ENCODE data around the gene PHETA2.

Gene PHETA2

GRCh38 chr22:42061041-42061440, 13.0 kb upstream of the PHETA2 start:
- in situ Hi-C loops (cut with HindIII; ENCODE audit: low pct_ligation_motif_present, low sequenced_read_pairs) = no loop called here
- DNase-seq = no peak
- no peak for TF ChIP-seq CTCF (IDR thresholded peaks at IDR 0.05; ENCODE audit: low read depth, low read length, missing control alignments)
- H3K36me3 ChIP-seq (replicated peaks) = peaks cover 2% of the 10 kb centered on the region
- H3K4me3 ChIP-seq (ENCODE audit: low read depth, low read length) = no peak overlapping the region
- no peak overlapping the region for H3K27ac ChIP-seq
- no peaks in the 10 kb centered on the region for H3K27me3 ChIP-seq (replicated peaks)

GRCh38 chr22:42062506-42063170, 11.4 kb upstream of the PHETA2 start:
- in situ Hi-C loops (cut with HindIII; ENCODE audit: low pct_ligation_motif_present, low sequenced_read_pairs) = no loop called here
- Histone ChIP-seq H3K36me3 (replicated peaks) (peaks cover 3% of the 10 kb centered on the region), H3K27ac (no peak overlapping the region), H3K27me3 (replicated peaks) (no peaks in the 10 kb centered on the region), H3K4me3 (ENCODE audit: low read depth, low read length) (no peak overlapping the region)
- no peak for TF ChIP-seq CTCF (IDR thresholded peaks at IDR 0.05; ENCODE audit: low read depth, low read length, missing control alignments)
- no peak for DNase-seq

- no peak for TF ChIP-seq CTCF (IDR thresholded peaks at IDR 0.05; ENCODE audit: low read depth, low read length, missing control alignments)
- in situ Hi-C loops (cut with HindIII; ENCODE audit: low pct_ligation_motif_present, low sequenced_read_pairs) = no loop called here
- H3K27ac ChIP-seq = no peak overlapping the region
- no peak for DNase-seq
- no peak overlapping the region for H3K4me3 ChIP-seq (ENCODE audit: low read depth, low read length)
- H3K36me3 ChIP-seq (replicated peaks) = peaks cover 6% of the 10 kb centered on the region
- no peaks in the 10 kb centered on the region for H3K27me3 ChIP-seq (replicated peaks)
These were observed 9.4 kb upstream of the PHETA2 start for GRCh38 chr22:42064629-42065028.

- in situ Hi-C loops (cut with HindIII; ENCODE audit: low pct_ligation_motif_present, low sequenced_read_pairs) = no loop called here
- no peak for TF ChIP-seq CTCF (IDR thresholded peaks at IDR 0.05; ENCODE audit: low read depth, low read length, missing control alignments)
- Histone ChIP-seq H3K36me3 (replicated peaks) (peaks cover 4% of the 10 kb centered on the region), H3K27ac (no peak overlapping the region), H3K4me3 (ENCODE audit: low read depth, low read length) (no peak overlapping the region), H3K27me3 (replicated peaks) (no peaks in the 10 kb centered on the region)
- no peak for DNase-seq
These were observed 8.5 kb upstream of the PHETA2 start for GRCh38 chr22:42065438-42066125.

GRCh38 chr22:42066126-42066761, 7.8 kb upstream of the PHETA2 start:
- in situ Hi-C loops (cut with HindIII; ENCODE audit: low pct_ligation_motif_present, low sequenced_read_pairs) = no loop called here
- peaks cover 4% of the 10 kb centered on the region for H3K36me3 ChIP-seq (replicated peaks)
- no peak for DNase-seq
- no peak overlapping the region for H3K27ac ChIP-seq
- H3K27me3 ChIP-seq (replicated peaks) = no peaks in the 10 kb centered on the region
- H3K4me3 ChIP-seq (ENCODE audit: low read depth, low read length) = no peak overlapping the region
- no peak for TF ChIP-seq CTCF (IDR thresholded peaks at IDR 0.05; ENCODE audit: low read depth, low read length, missing control alignments)
